Stimulated activated naive CD4-positive, alpha-beta T cell (primary cell): Measurements from ENCODE around the gene RGL2.
"Not testable (repeated sequence)": the region's sequence is repeated elsewhere in the genome, so short reads cannot be mapped to it uniquely, and the experiment has no call there.

Experiments
- DNase-seq, 6 experiments: peaks; one replicate each; lab custom pipeline; 2025; lab: John Stamatoyannopoulos, UW

RGL2 gene

GRCh38 chr6:33273924-33274902 is 24.5 kb downstream of the RGL2 start:
- DNase-seq: no peak

- DNase-seq: no peak
Measured at GRCh38 chr6:33273129-33273923, 25.4 kb downstream of the RGL2 start.

- DNase-seq: peak in 1 of 6 experiments; percentile 29
Measured at GRCh38 chr6:33272275-33273128, 26.2 kb downstream of the RGL2 start.

- peak; percentile 91 to 99 (median 93) for DNase-seq
Measured at GRCh38 chr6:33271468-33272274, 27.1 kb downstream of the RGL2 start, which contains the start of the genes RPS18 and VPS52. RPS18 (plus strand) TSS chr6:33272075; CDS start chr6:33272120, 45 bp downstream. VPS52 (minus strand) TSS chr6:33271876; CDS start chr6:33271675, 201 bp downstream.

GRCh38 chr6:33271117-33271467 is 27.6 kb downstream of the RGL2 start:
- no peak for DNase-seq

GRCh38 chr6:33264015-33264414 is 34.7 kb downstream of the RGL2 start:
- DNase-seq: no peak

GRCh38 chr6:33262490-33262889 is 36.3 kb downstream of the RGL2 start:
- not testable (repeated sequence) for DNase-seq

GRCh38 chr6:33259032-33259431 is 39.7 kb downstream of the RGL2 start:
- no peak for DNase-seq

GRCh38 chr6:33254591-33254990 is 44.2 kb downstream of the RGL2 start:
- no peak for DNase-seq

- DNase-seq: no peak
Measured at GRCh38 chr6:33252759-33253158, 46.0 kb downstream of the RGL2 start.

GRCh38 chr6:33251395-33252012 is 47.2 kb downstream of the RGL2 start:
- no peak for DNase-seq

GRCh38 chr6:33250731-33251130 is 48.0 kb downstream of the RGL2 start:
- DNase-seq: no peak

- DNase-seq: no peak
Measured at GRCh38 chr6:33249732-33250630, 48.8 kb downstream of the RGL2 start.

- DNase-seq: peak; percentile 92 to 98 (median 95)
Measured at GRCh38 chr6:33248932-33249731, 49.6 kb downstream of the RGL2 start.

- peak in 4 of 6 experiments; percentile 43 to 94 (median 65) for DNase-seq
Measured at GRCh38 chr6:33248643-33248931, 50.2 kb downstream of the RGL2 start.

GRCh38 chr6:33247977-33248642 is 50.6 kb downstream of the RGL2 start:
- DNase-seq: peak; percentile 76 to 94 (median 87)

GRCh38 chr6:33243476-33243875 is 55.3 kb downstream of the RGL2 start:
- DNase-seq: no peak

- no peak for DNase-seq
Measured at GRCh38 chr6:33241968-33242367, 56.8 kb downstream of the RGL2 start.
